CD14-positive monocyte (primary cell): ENCODE measurements around the gene PKN3. TPM values are rescaled to one million over a fixed set of nuclear protein-coding genes. Genes with fewer than 3 reads are reported as not detected.

ENCODE experiments used
- DNase-seq, 3 donors: peaks; one replicate each; pipeline ENCODE4 v3.0.0-alpha.2; 2011 to 2022
- H2AFZ ChIP-seq: 2 replicates; pipeline ENCODE4 v1.6.0; 2012; ENCODE audit warnings: mild to moderate bottlenecking, low read depth, low read length, inconsistent platforms; ENCODE audit not compliant: insufficient read depth, poor library complexity, severe bottlenecking
- H3K27ac ChIP-seq, 2 donors: 1 replicate in 1 of 2; 2 replicates in 1 of 2; pipeline ENCODE4 v1.5.1; 2012 to 2013; ENCODE audit warnings: low read length in 2 of 2, control low read depth in 1 of 2, inconsistent platforms in 1 of 2, low read depth in 1 of 2, mild to moderate bottlenecking in 1 of 2
- H3K27me3 ChIP-seq, 2 donors: one replicate each; pipeline versions ENCODE4 v1.6.0 to v1.6.1; 2011 to 2013; ENCODE audit warnings: low read length in 2 of 2; ENCODE audit not compliant: control insufficient read depth in 2 of 2, insufficient read depth in 2 of 2
- H3K36me3 ChIP-seq, 2 donors: replicated peaks in 1 of 2; 1 replicate in 1 of 2; 2 replicates in 1 of 2; pipeline versions ENCODE4 v1.5.1 to v1.6.1; 2012 to 2013; ENCODE audit warnings: low read length in 2 of 2, control low read depth in 1 of 2, inconsistent platforms in 1 of 2, mild to moderate bottlenecking in 1 of 2; ENCODE audit not compliant: insufficient read depth in 2 of 2, control insufficient read depth in 1 of 2
- H3K4me1 ChIP-seq, 2 donors: 1 replicate in 1 of 2; 2 replicates in 1 of 2; pipeline versions ENCODE4 v1.5.1 to v1.6.1; 2012 to 2013; ENCODE audit warnings: low read length in 2 of 2, control low read depth in 1 of 2, inconsistent platforms in 1 of 2, mild to moderate bottlenecking in 1 of 2, moderate library complexity in 1 of 2; ENCODE audit not compliant: insufficient read depth in 2 of 2, control insufficient read depth in 1 of 2
- H3K4me2 ChIP-seq: replicated peaks from 2 replicates; pipeline ENCODE3; 2012; ENCODE audit warnings: low read length, moderate library complexity, mild to moderate bottlenecking; ENCODE audit not compliant: poor library complexity, severe bottlenecking; ENCODE audit errors: extremely low read depth
- H3K4me3 ChIP-seq, 3 experiments: fragments of 200-600 bp in 1 of 3; sonication (generic) in 1 of 3; replicated peaks in 1 of 3; 1 replicate in 2 of 3; 2 replicates in 1 of 3; pipeline ENCODE4 v1.5.1; 2011 to 2013; ENCODE audit warnings: low read length in 3 of 3, mild to moderate bottlenecking in 3 of 3, control low read depth in 2 of 3, low read depth in 2 of 3, inconsistent platforms in 1 of 3, moderate library complexity in 1 of 3
- H3K79me2 ChIP-seq: 2 replicates; pipeline ENCODE4 v1.6.0; 2012; ENCODE audit warnings: mild to moderate bottlenecking, control low read depth, inconsistent platforms, low read length, moderate library complexity; ENCODE audit not compliant: insufficient read depth
- H3K9ac ChIP-seq: 2 replicates; pipeline ENCODE4 v1.6.0; 2017; ENCODE audit warnings: low read length, mild to moderate bottlenecking; ENCODE audit not compliant: insufficient read depth, poor library complexity, severe bottlenecking
- H3K9me3 ChIP-seq, 2 donors: replicated peaks in 1 of 2; 1 replicate in 1 of 2; 2 replicates in 1 of 2; pipeline versions ENCODE4 v1.5.1 to v1.6.1; 2012 to 2013; ENCODE audit warnings: low read length in 2 of 2, control low read depth in 1 of 2; ENCODE audit not compliant: control insufficient read depth in 1 of 2, insufficient read depth in 1 of 2
- H4K20me1 ChIP-seq: 2 replicates; pipeline ENCODE4 v1.6.0; 2012; ENCODE audit warnings: mild to moderate bottlenecking, low read length, control low read depth, moderate library complexity; ENCODE audit not compliant: insufficient read depth
- H3K27ac Mint-ChIP-seq, 7 donors: one replicate each; pipeline ENCODE4 v1.8.0; 2020; ENCODE audit warnings: mild to moderate bottlenecking in 7 of 7, mixed read lengths in 7 of 7, moderate library complexity in 6 of 7, inconsistent platforms in 2 of 7
- H3K27me3 Mint-ChIP-seq, 3 donors: one replicate each; pipeline ENCODE4 v1.8.0; 2021 to 2022; ENCODE audit warnings: low read depth in 3 of 3, mild to moderate bottlenecking in 3 of 3, mixed read lengths in 3 of 3, moderate library complexity in 3 of 3, inconsistent platforms in 1 of 3
- H3K36me3 Mint-ChIP-seq, 2 donors: one replicate each; pipeline ENCODE4 v1.8.0; 2020; ENCODE audit warnings: mixed read lengths in 2 of 2, inconsistent platforms in 1 of 2, mild to moderate bottlenecking in 1 of 2
- H3K4me1 Mint-ChIP-seq: one replicate; pipeline ENCODE4 v1.8.0; 2020; ENCODE audit warnings: mild to moderate bottlenecking, mixed read lengths
- H3K4me3 Mint-ChIP-seq, 2 donors: one replicate each; pipeline ENCODE4 v1.8.0; 2020; ENCODE audit warnings: mild to moderate bottlenecking in 2 of 2, mixed read lengths in 2 of 2, moderate library complexity in 1 of 2
- H3K9me3 Mint-ChIP-seq, 7 donors: one replicate each; pipeline ENCODE4 v1.8.0; 2020 to 2022; ENCODE audit warnings: mixed read lengths in 7 of 7, mild to moderate bottlenecking in 6 of 7, moderate library complexity in 6 of 7, inconsistent platforms in 2 of 7
- CTCF ChIP-seq: fragments of 200-600 bp; IDR thresholded peaks from one replicate; pipeline ENCODE4 v1.8.0; 2022; ENCODE audit warnings: antibody characterized with exemption, mild to moderate bottlenecking
- WGBS: methylation state at CpG from one replicate; pipeline ENCODE4 v1.1.5; 2013; ENCODE audit warnings: missing lambda C conversion rate; ENCODE audit not compliant: insufficient coverage; 5-methylcytosine and 5-hydroxymethylcytosine counted together
- intact Hi-C, 2 donors: fragments of 100-400 bp; cut with micrococcal nuclease; formaldehyde crosslinking; loops; one replicate each; pipeline versions ENCODE4 v1.15.0 to v1.15.1; 2023
- polyA plus RNA-seq, 3 donors: library from polyadenylated mRNA; depleted of rRNA in 1 of 3; unstranded in 2 of 3; stranded (reverse) in 1 of 3; fragments of 300-500 nt in 2 of 3; fragments of >200 nt in 1 of 3; fragmentation: Illumina TruSeq in 2 of 3; gene quantifications; 1 replicate in 2 of 3; 2 replicates in 1 of 3; pipeline ENCODE4 v1.2.3, GENCODE V29; 2012 to 2021

The PKN3 gene
- polyA plus RNA-seq, 3 donors = 0.11 to 0.49 (median 0.27) TPM

DNA sequence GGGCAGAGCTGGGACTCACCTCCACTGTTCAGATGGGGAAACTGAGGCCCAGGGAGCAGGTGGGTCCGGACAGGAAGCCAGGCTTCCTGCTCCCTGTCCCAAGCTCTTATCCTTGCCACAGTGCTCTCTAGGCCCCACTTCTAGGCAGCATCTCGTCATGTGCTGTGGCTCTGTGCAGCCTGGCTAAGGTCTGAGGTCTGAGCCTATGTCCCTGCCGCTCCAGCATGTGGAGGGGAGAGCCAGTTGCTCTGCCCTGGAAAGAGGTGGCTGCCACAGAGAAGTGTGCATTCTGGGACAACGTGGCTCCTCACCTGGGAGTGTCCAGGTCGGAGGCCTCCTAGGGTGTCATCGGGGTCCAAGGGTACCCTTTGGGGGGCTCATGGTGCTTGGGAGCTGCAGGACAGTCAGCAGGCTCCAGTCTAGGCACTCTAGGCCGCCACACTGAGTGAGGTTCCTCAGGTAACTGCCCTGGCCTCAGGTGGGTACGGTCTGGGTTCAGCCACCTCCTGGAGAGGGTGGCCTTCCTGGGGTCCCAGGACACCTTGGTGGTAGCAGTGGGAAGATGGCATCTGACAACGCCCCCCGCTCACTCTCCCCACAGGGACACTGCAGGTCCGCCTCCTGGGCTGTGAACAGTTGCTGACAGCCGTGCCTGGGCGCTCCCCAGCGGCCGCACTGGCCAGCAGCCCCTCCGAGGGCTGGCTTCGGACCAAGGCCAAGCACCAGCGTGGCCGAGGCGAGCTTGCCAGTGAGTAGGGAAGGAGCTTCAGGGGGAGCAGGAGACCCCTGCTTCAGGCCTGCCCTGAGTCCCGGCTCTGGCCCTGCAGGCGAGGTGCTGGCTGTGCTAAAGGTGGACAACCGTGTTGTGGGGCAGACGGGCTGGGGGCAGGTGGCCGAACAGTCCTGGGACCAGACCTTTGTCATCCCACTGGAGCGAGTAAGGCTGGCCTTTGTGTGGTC, 10.4 kb downstream of the PKN3 start:
- H3K9me3 ChIP-seq = no peaks in the 10 kb centered on the region
- Mint-ChIP-seq H3K4me1 (no peaks in the 10 kb centered on the region), H3K9me3 (peaks cover 0 to 2% (median 0%) of the 10 kb centered on the region in 7 donors), H3K4me3 (no peak overlapping the region), H3K27me3 (peaks cover 0 to 1% (median 0%) of the 10 kb centered on the region in 3 donors), H3K27ac (no peak overlapping the region), H3K36me3 (no peaks in the 10 kb centered on the region)
- no peak overlapping the region for H3K4me3 ChIP-seq
- WGBS = 96% methylated on average over 22 of the region's 26 CpGs
- intact Hi-C loops = no loop called here
- H2AFZ ChIP-seq = no peak overlapping the region
- no peak for DNase-seq
- no peaks in the 10 kb centered on the region for H4K20me1 ChIP-seq
- no peaks in the 10 kb centered on the region for H3K4me1 ChIP-seq
- no peaks in the 10 kb centered on the region for H3K79me2 ChIP-seq
- no peak overlapping the region for H3K9ac ChIP-seq
- no peaks in the 10 kb centered on the region for H3K27me3 ChIP-seq
- TF ChIP-seq CTCF = no peak
- no peak overlapping the region for H3K4me2 ChIP-seq
- H3K36me3 ChIP-seq = no peaks in the 10 kb centered on the region
- no peak overlapping the region for H3K27ac ChIP-seq

DNA sequence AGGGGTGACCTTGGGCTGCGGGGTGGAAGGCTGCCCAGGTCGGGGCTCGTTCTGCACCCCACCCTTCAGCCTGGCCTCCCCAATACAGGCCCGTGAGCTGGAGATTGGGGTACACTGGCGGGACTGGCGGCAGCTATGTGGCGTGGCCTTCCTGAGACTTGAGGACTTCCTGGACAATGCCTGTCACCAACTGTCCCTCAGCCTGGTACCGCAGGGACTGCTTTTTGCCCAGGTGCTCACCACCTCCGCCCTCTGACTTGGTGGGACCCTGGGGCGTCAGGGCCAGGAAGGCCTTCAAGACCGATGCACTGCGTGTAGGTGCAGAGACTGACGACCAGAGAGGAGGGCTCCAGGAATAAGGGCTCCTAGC, 11.1 kb downstream of the PKN3 start:
- H3K27me3 Mint-ChIP-seq = peaks cover 0 to 1% (median 0%) of the 10 kb centered on the region in 3 donors
- no peaks in the 10 kb centered on the region for H3K79me2 ChIP-seq
- no peaks in the 10 kb centered on the region for H3K4me1 Mint-ChIP-seq
- H3K36me3 Mint-ChIP-seq = no peaks in the 10 kb centered on the region
- H3K4me1 ChIP-seq = no peaks in the 10 kb centered on the region
- H3K36me3 ChIP-seq = no peaks in the 10 kb centered on the region
- 97% methylated on average over 11 of the region's 13 CpGs for WGBS
- H2AFZ ChIP-seq = no peak overlapping the region
- H3K9me3 Mint-ChIP-seq = peaks cover 0 to 2% (median 0%) of the 10 kb centered on the region in 7 donors
- TF ChIP-seq CTCF = no peak
- no peak overlapping the region for H3K4me2 ChIP-seq
- H3K4me3 Mint-ChIP-seq = no peak overlapping the region
- no peak for DNase-seq
- H3K4me3 ChIP-seq = no peak overlapping the region
- no peaks in the 10 kb centered on the region for H4K20me1 ChIP-seq
- no peak overlapping the region for H3K9ac ChIP-seq
- H3K9me3 ChIP-seq = no peaks in the 10 kb centered on the region
- no peak overlapping the region for H3K27ac Mint-ChIP-seq
- intact Hi-C loops = no loop called here
- H3K27ac ChIP-seq = no peak overlapping the region
- no peaks in the 10 kb centered on the region for H3K27me3 ChIP-seq
